ENCODE measurements around the gene BMPR1A. TPM values are rescaled to one million over a fixed set of nuclear protein-coding genes. Genes with fewer than 3 reads are reported as not detected.

Gene BMPR1A
- total RNA-seq, 1 experiment from 2014 or later, result 104 TPM

DNA sequence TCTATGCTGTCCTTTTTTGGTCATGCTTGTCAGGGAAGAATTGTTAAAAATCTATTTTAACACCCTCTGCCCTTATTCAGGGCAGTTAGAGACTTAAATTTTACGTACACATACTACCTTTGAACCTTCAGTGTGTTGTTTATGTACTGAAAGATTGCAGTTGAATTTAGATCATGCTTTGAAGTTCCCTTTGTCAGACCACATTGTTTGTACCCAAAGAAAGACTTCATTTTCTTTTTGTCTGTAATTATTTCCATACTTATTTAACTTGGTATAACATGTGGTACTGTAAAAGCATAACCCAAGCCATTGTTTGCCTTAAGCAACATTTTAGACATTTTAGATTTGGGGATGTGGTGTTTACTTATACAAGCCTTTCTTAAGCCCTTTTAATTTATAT, 104.9 kb downstream of the BMPR1A start:
- Mint-ChIP-seq H3K9me3 (no peaks in the 10 kb centered on the region), H3K4me1 (peaks cover 78% of the 10 kb centered on the region), H3K27ac (peak overlapping the region; percentile 99), H3K4me3 (no peak overlapping the region), H3K27me3 (ENCODE audit: low read depth) (no peaks in the 10 kb centered on the region), H3K36me3 (peaks cover 18% of the 10 kb centered on the region)
- CTCF ChIA-PET, result no interaction called here
- TF ChIP-seq GRHL2 (CRISPR knock-in tag; IDR thresholded peaks at IDR 0.05; ENCODE audit: insufficient replicate concordance, severe bottlenecking) (no peak), ESRRA (CRISPR knock-in tag; IDR thresholded peaks at IDR 0.05; ENCODE audit: borderline replicate concordance) (no peak), ZNF416 (CRISPR knock-in tag; IDR thresholded peaks at IDR 0.05) (no peak), ETV6 (CRISPR knock-in tag; IDR thresholded peaks at IDR 0.05) (no peak), ELF4 (CRISPR knock-in tag; IDR thresholded peaks at IDR 0.05; ENCODE audit: low read depth) (no peak), TP53 (CRISPR knock-in tag; IDR thresholded peaks at IDR 0.05) (no peak)
- TF ChIP-seq, protein P1, sequence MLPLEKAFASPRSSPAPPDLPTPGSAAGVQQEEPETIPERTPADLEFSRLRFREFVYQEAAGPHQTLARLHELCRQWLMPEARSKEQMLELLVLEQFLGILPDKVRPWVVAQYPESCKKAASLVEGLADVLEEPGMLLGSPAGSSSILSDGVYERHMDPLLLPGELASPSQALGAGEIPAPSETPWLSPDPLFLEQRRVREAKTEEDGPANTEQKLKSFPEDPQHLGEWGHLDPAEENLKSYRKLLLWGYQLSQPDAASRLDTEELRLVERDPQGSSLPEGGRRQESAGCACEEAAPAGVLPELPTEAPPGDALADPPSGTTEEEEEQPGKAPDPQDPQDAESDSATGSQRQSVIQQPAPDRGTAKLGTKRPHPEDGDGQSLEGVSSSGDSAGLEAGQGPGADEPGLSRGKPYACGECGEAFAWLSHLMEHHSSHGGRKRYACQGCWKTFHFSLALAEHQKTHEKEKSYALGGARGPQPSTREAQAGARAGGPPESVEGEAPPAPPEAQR (CRISPR knock-in tag; IDR thresholded peaks at IDR 0.05), result no peak
- TF ChIP-seq, protein P2, sequence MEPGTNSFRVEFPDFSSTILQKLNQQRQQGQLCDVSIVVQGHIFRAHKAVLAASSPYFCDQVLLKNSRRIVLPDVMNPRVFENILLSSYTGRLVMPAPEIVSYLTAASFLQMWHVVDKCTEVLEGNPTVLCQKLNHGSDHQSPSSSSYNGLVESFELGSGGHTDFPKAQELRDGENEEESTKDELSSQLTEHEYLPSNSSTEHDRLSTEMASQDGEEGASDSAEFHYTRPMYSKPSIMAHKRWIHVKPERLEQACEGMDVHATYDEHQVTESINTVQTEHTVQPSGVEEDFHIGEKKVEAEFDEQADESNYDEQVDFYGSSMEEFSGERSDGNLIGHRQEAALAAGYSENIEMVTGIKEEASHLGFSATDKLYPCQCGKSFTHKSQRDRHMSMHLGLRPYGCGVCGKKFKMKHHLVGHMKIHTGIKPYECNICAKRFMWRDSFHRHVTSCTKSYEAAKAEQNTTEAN (CRISPR knock-in tag; IDR thresholded peaks at IDR 0.05), result no peak
- TF ChIP-seq, protein P3, sequence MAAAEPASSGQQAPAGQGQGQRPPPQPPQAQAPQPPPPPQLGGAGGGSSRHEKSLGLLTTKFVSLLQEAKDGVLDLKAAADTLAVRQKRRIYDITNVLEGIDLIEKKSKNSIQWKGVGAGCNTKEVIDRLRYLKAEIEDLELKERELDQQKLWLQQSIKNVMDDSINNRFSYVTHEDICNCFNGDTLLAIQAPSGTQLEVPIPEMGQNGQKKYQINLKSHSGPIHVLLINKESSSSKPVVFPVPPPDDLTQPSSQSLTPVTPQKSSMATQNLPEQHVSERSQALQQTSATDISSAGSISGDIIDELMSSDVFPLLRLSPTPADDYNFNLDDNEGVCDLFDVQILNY (CRISPR knock-in tag; IDR thresholded peaks at IDR 0.05), result no peak
- TF ChIP-seq, protein P4, sequence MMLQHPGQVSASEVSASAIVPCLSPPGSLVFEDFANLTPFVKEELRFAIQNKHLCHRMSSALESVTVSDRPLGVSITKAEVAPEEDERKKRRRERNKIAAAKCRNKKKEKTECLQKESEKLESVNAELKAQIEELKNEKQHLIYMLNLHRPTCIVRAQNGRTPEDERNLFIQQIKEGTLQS (CRISPR knock-in tag; conservative IDR thresholded peaks at IDR 0.05), result no peak
- TF ChIP-seq, protein P5, sequence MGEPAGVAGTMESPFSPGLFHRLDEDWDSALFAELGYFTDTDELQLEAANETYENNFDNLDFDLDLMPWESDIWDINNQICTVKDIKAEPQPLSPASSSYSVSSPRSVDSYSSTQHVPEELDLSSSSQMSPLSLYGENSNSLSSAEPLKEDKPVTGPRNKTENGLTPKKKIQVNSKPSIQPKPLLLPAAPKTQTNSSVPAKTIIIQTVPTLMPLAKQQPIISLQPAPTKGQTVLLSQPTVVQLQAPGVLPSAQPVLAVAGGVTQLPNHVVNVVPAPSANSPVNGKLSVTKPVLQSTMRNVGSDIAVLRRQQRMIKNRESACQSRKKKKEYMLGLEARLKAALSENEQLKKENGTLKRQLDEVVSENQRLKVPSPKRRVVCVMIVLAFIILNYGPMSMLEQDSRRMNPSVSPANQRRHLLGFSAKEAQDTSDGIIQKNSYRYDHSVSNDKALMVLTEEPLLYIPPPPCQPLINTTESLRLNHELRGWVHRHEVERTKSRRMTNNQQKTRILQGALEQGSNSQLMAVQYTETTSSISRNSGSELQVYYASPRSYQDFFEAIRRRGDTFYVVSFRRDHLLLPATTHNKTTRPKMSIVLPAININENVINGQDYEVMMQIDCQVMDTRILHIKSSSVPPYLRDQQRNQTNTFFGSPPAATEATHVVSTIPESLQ (CRISPR knock-in tag; IDR thresholded peaks at IDR 0.05), result no peak
- TF ChIP-seq, protein P6, sequence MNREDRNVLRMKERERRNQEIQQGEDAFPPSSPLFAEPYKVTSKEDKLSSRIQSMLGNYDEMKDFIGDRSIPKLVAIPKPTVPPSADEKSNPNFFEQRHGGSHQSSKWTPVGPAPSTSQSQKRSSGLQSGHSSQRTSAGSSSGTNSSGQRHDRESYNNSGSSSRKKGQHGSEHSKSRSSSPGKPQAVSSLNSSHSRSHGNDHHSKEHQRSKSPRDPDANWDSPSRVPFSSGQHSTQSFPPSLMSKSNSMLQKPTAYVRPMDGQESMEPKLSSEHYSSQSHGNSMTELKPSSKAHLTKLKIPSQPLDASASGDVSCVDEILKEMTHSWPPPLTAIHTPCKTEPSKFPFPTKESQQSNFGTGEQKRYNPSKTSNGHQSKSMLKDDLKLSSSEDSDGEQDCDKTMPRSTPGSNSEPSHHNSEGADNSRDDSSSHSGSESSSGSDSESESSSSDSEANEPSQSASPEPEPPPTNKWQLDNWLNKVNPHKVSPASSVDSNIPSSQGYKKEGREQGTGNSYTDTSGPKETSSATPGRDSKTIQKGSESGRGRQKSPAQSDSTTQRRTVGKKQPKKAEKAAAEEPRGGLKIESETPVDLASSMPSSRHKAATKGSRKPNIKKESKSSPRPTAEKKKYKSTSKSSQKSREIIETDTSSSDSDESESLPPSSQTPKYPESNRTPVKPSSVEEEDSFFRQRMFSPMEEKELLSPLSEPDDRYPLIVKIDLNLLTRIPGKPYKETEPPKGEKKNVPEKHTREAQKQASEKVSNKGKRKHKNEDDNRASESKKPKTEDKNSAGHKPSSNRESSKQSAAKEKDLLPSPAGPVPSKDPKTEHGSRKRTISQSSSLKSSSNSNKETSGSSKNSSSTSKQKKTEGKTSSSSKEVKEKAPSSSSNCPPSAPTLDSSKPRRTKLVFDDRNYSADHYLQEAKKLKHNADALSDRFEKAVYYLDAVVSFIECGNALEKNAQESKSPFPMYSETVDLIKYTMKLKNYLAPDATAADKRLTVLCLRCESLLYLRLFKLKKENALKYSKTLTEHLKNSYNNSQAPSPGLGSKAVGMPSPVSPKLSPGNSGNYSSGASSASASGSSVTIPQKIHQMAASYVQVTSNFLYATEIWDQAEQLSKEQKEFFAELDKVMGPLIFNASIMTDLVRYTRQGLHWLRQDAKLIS (CRISPR knock-in tag; IDR thresholded peaks at IDR 0.05; ENCODE audit: borderline replicate concordance), result no peak
- TF ChIP-seq, protein P7, sequence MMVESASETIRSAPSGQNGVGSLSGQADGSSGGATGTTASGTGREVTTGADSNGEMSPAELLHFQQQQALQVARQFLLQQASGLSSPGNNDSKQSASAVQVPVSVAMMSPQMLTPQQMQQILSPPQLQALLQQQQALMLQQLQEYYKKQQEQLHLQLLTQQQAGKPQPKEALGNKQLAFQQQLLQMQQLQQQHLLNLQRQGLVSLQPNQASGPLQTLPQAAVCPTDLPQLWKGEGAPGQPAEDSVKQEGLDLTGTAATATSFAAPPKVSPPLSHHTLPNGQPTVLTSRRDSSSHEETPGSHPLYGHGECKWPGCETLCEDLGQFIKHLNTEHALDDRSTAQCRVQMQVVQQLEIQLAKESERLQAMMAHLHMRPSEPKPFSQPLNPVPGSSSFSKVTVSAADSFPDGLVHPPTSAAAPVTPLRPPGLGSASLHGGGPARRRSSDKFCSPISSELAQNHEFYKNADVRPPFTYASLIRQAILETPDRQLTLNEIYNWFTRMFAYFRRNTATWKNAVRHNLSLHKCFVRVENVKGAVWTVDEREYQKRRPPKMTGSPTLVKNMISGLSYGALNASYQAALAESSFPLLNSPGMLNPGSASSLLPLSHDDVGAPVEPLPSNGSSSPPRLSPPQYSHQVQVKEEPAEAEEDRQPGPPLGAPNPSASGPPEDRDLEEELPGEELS (CRISPR knock-in tag; IDR thresholded peaks at IDR 0.05), result no peak
- TF ChIP-seq, protein P8, sequence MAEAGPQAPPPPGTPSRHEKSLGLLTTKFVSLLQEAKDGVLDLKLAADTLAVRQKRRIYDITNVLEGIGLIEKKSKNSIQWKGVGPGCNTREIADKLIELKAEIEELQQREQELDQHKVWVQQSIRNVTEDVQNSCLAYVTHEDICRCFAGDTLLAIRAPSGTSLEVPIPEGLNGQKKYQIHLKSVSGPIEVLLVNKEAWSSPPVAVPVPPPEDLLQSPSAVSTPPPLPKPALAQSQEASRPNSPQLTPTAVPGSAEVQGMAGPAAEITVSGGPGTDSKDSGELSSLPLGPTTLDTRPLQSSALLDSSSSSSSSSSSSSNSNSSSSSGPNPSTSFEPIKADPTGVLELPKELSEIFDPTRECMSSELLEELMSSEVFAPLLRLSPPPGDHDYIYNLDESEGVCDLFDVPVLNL (CRISPR knock-in tag; IDR thresholded peaks at IDR 0.05; ENCODE audit: borderline replicate concordance, low read depth), result no peak
- TF ChIP-seq, protein P9, sequence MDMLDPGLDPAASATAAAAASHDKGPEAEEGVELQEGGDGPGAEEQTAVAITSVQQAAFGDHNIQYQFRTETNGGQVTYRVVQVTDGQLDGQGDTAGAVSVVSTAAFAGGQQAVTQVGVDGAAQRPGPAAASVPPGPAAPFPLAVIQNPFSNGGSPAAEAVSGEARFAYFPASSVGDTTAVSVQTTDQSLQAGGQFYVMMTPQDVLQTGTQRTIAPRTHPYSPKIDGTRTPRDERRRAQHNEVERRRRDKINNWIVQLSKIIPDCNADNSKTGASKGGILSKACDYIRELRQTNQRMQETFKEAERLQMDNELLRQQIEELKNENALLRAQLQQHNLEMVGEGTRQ (CRISPR knock-in tag; IDR thresholded peaks at IDR 0.05), result no peak
- TF ChIP-seq, protein P10, sequence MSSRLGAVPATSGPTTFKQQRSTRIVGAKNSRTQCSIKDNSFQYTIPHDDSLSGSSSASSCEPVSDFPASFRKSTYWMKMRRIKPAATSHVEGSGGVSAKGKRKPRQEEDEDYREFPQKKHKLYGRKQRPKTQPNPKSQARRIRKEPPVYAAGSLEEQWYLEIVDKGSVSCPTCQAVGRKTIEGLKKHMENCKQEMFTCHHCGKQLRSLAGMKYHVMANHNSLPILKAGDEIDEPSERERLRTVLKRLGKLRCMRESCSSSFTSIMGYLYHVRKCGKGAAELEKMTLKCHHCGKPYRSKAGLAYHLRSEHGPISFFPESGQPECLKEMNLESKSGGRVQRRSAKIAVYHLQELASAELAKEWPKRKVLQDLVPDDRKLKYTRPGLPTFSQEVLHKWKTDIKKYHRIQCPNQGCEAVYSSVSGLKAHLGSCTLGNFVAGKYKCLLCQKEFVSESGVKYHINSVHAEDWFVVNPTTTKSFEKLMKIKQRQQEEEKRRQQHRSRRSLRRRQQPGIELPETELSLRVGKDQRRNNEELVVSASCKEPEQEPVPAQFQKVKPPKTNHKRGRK (CRISPR knock-in tag; IDR thresholded peaks at IDR 0.05; ENCODE audit: borderline replicate concordance), result no peak
- DNase-seq (ENCODE audit: low spot score), result no peak
- POLR2A ChIA-PET, result no interaction called here
- ATAC-seq, result no peak
